Testis (tissue), 2 donors: ENCODE measurements around the gene TRAF2.
"Not testable (repeated sequence)": the region's sequence is repeated elsewhere in the genome, so short reads cannot be mapped to it uniquely, and the experiment has no call there.

Experiments
- POLR2A ChIP-seq: fragments of 450-650 bp; IDR thresholded peaks from one replicate; pipeline ENCODE4 v1.6.1; 2017; ENCODE audit warnings: antibody characterized with exemption, mild to moderate bottlenecking, moderate library complexity
- TF ChIP-seq, protein P1 (sequence below), 3 experiments: fragments of 450-650 bp in 2 of 3; fragments of 200-600 bp in 1 of 3; sonication (generic) in 1 of 3; IDR thresholded peaks; one replicate each; pipeline ENCODE4 v1.5.1; 2016 to 2019; ENCODE audit warnings: antibody characterized with exemption in 3 of 3, mild to moderate bottlenecking in 2 of 3, moderate library complexity in 1 of 3

DNA sequence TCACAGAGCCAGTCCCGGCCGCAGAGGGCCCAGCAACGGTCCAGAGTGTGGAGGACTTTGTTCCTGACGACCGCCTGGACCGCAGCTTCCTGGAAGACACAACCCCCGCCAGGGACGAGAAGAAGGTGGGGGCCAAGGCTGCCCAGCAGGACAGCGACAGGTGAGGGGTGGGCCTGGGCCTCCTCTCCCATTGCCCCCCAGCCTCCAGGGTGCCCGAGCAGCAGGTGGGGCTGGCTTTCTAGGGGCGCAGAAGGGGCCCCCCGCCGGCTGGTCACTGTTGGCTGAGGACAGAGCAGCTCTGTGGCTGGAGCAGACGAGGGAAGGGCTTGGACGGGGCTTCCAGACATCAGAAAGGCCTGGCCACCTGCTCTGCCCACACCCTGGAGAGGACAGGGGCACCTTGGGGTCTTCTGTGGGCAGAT, 48.4 kb upstream of the TRAF2 start:
- TF ChIP-seq, protein P1, sequence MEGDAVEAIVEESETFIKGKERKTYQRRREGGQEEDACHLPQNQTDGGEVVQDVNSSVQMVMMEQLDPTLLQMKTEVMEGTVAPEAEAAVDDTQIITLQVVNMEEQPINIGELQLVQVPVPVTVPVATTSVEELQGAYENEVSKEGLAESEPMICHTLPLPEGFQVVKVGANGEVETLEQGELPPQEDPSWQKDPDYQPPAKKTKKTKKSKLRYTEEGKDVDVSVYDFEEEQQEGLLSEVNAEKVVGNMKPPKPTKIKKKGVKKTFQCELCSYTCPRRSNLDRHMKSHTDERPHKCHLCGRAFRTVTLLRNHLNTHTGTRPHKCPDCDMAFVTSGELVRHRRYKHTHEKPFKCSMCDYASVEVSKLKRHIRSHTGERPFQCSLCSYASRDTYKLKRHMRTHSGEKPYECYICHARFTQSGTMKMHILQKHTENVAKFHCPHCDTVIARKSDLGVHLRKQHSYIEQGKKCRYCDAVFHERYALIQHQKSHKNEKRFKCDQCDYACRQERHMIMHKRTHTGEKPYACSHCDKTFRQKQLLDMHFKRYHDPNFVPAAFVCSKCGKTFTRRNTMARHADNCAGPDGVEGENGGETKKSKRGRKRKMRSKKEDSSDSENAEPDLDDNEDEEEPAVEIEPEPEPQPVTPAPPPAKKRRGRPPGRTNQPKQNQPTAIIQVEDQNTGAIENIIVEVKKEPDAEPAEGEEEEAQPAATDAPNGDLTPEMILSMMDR (IDR thresholded peaks at IDR 0.05) = not testable (repeated sequence)
- TF ChIP-seq POLR2A = not testable (repeated sequence)
